ENCODE results near the gene TBX15. TPM values are rescaled to one million over a fixed set of nuclear protein-coding genes. Genes with fewer than 3 reads are reported as not detected.

TBX15 gene
- total and polyA plus RNA-seq, 10 donors: 0.06 to 0.32 (median 0.11) TPM; not detected in 4

DNA sequence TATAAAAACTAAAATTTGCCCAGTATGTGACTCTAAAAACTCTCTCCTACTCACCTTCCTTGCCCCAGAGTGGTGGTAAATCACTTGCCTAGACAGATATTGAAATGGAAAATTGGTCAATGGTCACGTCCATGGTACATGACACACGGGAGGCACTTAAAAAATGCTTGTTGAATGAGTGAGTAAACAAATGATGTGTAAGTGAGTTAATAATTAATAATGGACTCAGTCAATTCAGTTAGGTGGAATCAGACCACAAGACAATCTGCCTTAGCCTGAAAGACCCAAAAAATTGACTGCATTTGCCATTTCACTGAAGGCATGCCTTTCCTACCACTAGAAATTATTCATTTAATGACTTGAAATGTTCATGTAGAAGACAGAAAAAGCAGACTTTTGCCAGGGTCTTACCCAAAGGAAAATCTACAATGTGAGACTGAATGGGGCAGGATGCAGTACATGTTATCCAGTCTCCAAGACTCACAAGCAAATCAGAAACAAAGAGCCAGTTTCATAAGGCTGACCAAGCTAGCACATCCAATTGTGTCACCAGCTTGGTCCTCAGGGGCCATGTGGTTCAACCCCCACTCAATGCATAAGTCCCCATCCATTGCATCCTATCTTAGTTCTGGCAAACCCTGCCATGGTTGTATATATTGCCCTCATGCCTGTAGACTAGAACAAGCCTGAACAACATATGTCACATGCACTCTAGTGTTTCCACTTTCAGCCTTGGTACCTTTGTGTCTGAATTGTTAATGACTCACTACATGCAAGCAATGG, 73.6 kb downstream of the TBX15 start:
- Histone ChIP-seq H3K27ac (no peak overlapping the region), H3K9me3 (no peaks in the 10 kb centered on the region), H3K27me3 (replicated peaks in 1 of 7) (no peaks in the 10 kb centered on the region), H3K36me3 (no peaks in the 10 kb centered on the region), H3K4me3 (no peak overlapping the region), H3K4me1 (no peaks in the 10 kb centered on the region)
- intact Hi-C loops (cut with DNase I; ENCODE audit: low total_unique reads): no loop called here
- no peak for DNase-seq
- 72 to 89% (median 73%) methylated on average over 2 of the region's 2 CpGs for WGBS, 5 donors
- TF ChIP-seq POLR2A (IDR thresholded peaks at IDR 0.05) (no peak), CTCF (IDR thresholded peaks at IDR 0.05 in 8 of 11, conservative IDR thresholded peaks at IDR 0.05 in 3 of 11) (no peak), POLR2AphosphoS5 (IDR thresholded peaks at IDR 0.05) (no peak)

GRCh38 chr1:118913818-118914217, 74.3 kb downstream of the TBX15 start:
- intact Hi-C loops (cut with DNase I; ENCODE audit: low total_unique reads): no loop called here
- Histone ChIP-seq H3K4me1 (no peaks in the 10 kb centered on the region), H3K27ac (no peak overlapping the region), H3K27me3 (replicated peaks in 1 of 7) (no peaks in the 10 kb centered on the region), H3K4me3 (no peak overlapping the region), H3K36me3 (no peaks in the 10 kb centered on the region), H3K9me3 (no peaks in the 10 kb centered on the region)
- 77 to 98% (median 93%) methylated on average over 4 of the region's 4 CpGs for WGBS, 5 donors
- DNase-seq: no peak
- TF ChIP-seq CTCF (IDR thresholded peaks at IDR 0.05 in 8 of 11, conservative IDR thresholded peaks at IDR 0.05 in 3 of 11): no peak
- TF ChIP-seq POLR2AphosphoS5 (IDR thresholded peaks at IDR 0.05): no peak
- TF ChIP-seq POLR2A (IDR thresholded peaks at IDR 0.05): no peak

GRCh38 chr1:118912574-118912973, 75.6 kb downstream of the TBX15 start:
- no peaks in the 10 kb centered on the region for H3K27me3 ChIP-seq (replicated peaks in 1 of 7)
- no peak overlapping the region for H3K4me3 ChIP-seq
- intact Hi-C loops (cut with DNase I; ENCODE audit: low total_unique reads): no loop called here
- no peaks in the 10 kb centered on the region for H3K4me1 ChIP-seq
- no peaks in the 10 kb centered on the region for H3K9me3 ChIP-seq
- H3K27ac ChIP-seq: peak overlapping the region in 5 of 8 donors; percentile 19 to 65 (median 48)
- 71 to 78% (median 78%) methylated on average over 2 of the region's 2 CpGs for WGBS, 5 donors
- no peaks in the 10 kb centered on the region for H3K36me3 ChIP-seq
- TF ChIP-seq POLR2A (IDR thresholded peaks at IDR 0.05): no peak
- no peak for TF ChIP-seq POLR2AphosphoS5 (IDR thresholded peaks at IDR 0.05)
- TF ChIP-seq CTCF (IDR thresholded peaks at IDR 0.05 in 8 of 11, conservative IDR thresholded peaks at IDR 0.05 in 3 of 11): no peak
- no peak for DNase-seq

DNA sequence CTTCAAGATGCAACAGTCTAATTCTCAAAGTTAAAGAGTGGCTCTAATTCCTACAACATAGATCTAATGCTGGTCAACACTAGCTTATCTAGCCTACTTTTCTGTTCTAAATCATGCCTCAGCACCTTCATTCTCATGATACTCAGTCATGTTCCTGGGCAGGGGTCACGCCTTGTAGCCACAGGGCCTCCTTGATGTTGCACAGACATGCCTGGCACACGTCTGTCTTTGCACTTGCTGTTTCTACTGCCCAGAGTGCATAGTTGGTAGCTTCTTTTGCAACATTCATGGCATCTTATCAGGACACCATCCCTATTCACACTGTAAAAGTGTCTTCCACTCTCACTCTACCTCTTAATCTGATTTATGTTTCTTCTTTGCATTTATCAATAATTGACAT, 76.6 kb downstream of the TBX15 start:
- intact Hi-C loops (cut with DNase I; ENCODE audit: low total_unique reads): no loop called here
- DNase-seq: no peak
- no peaks in the 10 kb centered on the region for H3K9me3 ChIP-seq
- no peak for TF ChIP-seq POLR2A (IDR thresholded peaks at IDR 0.05)
- no peak for TF ChIP-seq POLR2AphosphoS5 (IDR thresholded peaks at IDR 0.05)
- no peak for TF ChIP-seq CTCF (IDR thresholded peaks at IDR 0.05 in 8 of 11, conservative IDR thresholded peaks at IDR 0.05 in 3 of 11)
- no peak overlapping the region for H3K4me3 ChIP-seq
- H3K27me3 ChIP-seq (replicated peaks in 1 of 7): no peaks in the 10 kb centered on the region
- 67 to 81% (median 76%) methylated on average over 2 of the region's 2 CpGs for WGBS, 5 donors
- no peaks in the 10 kb centered on the region for H3K36me3 ChIP-seq
- H3K27ac ChIP-seq: peak overlapping the region in 2 of 8 donors; percentile 58 to 65
- no peaks in the 10 kb centered on the region for H3K4me1 ChIP-seq

Data from spleen (tissue), 11 donors.